KOPT-K1 (cell line): ENCODE measurements around the gene CYTH1.

ENCODE experiments used
- H3K27ac ChIP-seq: fragments of 200-600 bp; sonication (generic); 2 replicates; pipeline ENCODE4 v1.5.1; 2016; ENCODE audit warnings: antibody characterized with exemption, mild to moderate bottlenecking, low read depth, low read length; ENCODE audit not compliant: poor library complexity, severe bottlenecking
- H3K36me3 ChIP-seq: fragments of 200-600 bp; sonication (generic); 2 replicates; pipeline ENCODE4 v1.5.1; 2017; ENCODE audit warnings: antibody characterized with exemption, mild to moderate bottlenecking, low read length, moderate library complexity; ENCODE audit not compliant: insufficient read depth
- H3K9me3 ChIP-seq: fragments of 200-600 bp; sonication (generic); 2 replicates; pipeline ENCODE4 v1.5.1; 2017; ENCODE audit warnings: antibody characterized with exemption, low read length, mild to moderate bottlenecking; ENCODE audit not compliant: insufficient read depth, poor library complexity, severe bottlenecking

Gene CYTH1

DNA sequence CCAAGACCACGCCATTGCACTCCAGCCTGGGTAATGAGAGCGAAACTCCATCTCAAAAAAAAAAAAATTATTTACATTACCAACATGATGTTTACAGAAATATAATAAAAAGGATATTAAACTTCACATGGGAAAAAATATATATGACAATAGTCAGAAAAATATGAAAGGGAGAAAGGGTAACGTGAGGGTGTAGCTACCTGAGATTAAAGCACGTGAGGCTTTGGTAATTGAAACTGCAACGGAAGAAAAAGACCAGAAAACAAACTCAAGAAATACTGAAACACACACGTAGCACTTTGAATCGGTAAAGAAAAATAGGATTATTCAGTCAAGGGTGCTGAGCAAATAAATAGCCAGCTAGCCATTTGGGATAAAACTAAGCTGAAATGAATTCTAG, 53.6 kb downstream of the CYTH1 start:
- H3K9me3 ChIP-seq, result no peaks in the 10 kb centered on the region
- peak overlapping the region; percentile 99 for H3K27ac ChIP-seq
- H3K36me3 ChIP-seq, result 0 out of 2 replicates have a peak, but pooled peaks cover 5% of the 10 kb centered on the region

DNA sequence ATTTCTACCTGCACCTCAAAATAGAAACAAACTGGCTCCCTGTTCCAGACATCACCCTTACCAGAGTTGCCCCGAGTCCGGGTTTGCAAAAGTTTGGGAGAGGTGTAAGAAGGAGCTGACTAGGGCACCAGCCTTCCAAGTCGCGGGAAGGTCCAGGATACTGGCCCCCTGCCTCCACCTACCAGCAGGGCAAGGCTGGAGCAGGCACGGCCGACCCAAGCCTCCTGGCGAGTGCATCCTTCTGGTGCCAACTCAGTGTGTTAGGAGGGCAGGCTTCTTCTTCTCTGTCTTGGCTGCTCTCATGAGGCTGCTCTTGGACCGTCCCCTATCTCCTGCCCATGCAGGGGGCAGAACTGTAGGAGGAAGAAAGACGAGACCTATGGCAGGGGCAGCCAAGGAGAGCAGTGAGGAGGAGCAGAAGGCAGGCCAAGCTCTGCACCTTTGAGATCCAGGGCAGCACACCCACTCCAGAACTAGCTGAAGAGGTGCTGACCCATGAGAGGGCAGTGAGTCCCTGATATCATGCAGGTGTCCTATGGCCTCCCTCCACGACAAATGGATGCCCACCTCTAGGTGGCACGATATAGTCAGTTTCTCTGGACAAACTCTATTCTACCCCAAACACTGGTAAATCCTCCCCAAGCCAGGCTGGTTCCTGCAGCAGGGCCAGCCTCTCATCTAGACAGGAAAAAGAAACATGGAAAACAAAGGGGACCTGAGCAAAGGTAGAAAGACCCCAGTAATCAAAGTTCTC, 54.4 kb downstream of the CYTH1 start:
- H3K36me3 ChIP-seq, result 0 out of 2 replicates have a peak, but pooled peaks cover 5% of the 10 kb centered on the region
- peak overlapping the region; percentile 99 for H3K27ac ChIP-seq
- H3K9me3 ChIP-seq, result no peaks in the 10 kb centered on the region

DNA sequence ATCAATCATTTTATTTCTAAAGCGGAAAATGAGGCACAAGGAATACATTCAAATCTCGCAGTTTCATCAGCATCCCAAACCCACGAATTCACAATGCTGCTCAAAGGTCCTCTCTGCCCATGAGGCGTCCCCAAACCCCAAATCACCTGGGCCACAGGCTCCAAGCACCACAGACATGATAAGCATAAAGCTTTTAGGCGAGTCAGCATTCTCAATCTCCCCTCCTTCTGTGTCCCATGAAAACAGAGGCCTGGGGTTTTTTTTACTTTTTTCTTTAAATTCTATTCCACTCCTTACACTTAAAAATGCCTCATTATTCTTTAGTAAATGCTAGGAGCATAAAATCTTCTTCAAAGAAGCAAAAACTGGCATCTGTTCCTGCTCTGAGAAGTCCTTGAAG, 55.0 kb downstream of the CYTH1 start:
- H3K27ac ChIP-seq, result peak overlapping the region; percentile 99
- 0 out of 2 replicates have a peak, but pooled peaks cover 5% of the 10 kb centered on the region for H3K36me3 ChIP-seq

DNA sequence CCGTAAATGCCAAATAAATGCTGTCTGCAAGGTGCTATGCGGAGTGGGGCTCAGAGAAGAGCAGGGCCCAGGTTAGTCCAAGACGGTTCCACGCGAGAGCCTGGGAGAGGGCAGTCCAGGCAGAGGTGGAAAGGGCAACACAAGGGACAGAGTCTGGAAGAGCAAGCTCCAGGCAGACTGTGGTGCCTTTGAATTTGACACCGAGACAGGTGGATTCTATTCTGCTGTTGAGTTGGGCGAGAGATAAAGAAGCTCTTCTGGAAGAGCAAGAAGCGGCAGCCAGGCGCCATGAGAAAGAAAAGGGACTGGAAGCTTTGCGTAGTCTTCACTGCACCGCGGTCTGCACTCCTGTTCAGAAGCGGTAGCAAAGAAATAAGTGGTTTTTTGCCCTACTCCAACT, 55.6 kb downstream of the CYTH1 start:
- no peaks in the 10 kb centered on the region for H3K9me3 ChIP-seq
- H3K27ac ChIP-seq, result peak overlapping the region; percentile 99
- 0 out of 2 replicates have a peak, but pooled peaks cover 5% of the 10 kb centered on the region for H3K36me3 ChIP-seq

More for the DNA sequence above, 55.0 kb downstream of the CYTH1 start:
- no peaks in the 10 kb centered on the region for H3K9me3 ChIP-seq

DNA sequence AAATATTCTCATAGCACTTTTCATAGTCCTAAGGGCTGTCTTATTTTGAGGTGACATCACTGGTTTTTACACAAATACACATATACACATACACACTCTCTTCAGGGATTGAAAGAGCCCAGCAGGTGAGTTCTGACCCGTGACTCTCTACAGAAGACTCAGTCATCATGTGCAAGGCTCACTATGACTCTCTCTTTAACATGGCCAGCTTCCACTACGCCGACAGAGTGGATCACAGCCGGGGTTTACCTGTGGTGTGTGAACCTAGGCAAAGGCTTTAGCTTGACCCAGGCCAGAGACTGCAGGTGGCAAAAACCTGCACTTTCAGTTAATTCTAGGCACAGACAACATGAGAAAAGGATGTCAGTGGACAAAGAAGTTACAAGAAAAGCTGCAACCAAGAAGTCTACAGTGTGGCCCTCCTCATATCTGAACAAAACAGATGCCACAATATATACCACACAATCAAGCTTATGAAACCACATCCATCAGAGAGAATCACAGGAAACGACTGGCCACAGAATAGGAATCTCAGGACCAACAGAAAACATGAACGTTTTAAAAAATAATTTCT, 56.5 kb downstream of the CYTH1 start:
- Histone ChIP-seq H3K9me3 (no peaks in the 10 kb centered on the region), H3K27ac (peak overlapping the region; percentile 99), H3K36me3 (0 out of 2 replicates have a peak, but pooled peaks cover 5% of the 10 kb centered on the region)

DNA sequence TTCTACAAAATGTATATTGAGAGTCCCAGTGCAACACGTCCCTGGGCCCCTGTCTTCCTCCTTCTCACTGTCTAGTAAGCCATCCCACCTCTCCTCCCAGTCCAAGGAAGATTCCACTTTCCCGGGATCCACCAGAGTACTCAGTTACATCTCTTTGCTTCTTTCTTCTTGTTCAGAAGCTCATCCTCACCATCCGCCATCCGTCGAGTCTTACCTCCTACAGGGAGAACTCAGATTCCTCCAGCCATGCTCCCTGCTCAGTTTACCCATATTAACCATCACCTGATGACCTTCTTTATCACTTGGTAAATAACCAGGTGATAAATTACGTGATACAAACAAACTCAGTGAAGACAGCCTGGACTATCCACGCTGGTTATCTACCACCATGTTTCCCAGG, 57.1 kb downstream of the CYTH1 start:
- H3K27ac ChIP-seq, result peak overlapping the region; percentile 99
- H3K9me3 ChIP-seq, result no peaks in the 10 kb centered on the region
- H3K36me3 ChIP-seq, result 0 out of 2 replicates have a peak, but pooled peaks cover 5% of the 10 kb centered on the region

DNA sequence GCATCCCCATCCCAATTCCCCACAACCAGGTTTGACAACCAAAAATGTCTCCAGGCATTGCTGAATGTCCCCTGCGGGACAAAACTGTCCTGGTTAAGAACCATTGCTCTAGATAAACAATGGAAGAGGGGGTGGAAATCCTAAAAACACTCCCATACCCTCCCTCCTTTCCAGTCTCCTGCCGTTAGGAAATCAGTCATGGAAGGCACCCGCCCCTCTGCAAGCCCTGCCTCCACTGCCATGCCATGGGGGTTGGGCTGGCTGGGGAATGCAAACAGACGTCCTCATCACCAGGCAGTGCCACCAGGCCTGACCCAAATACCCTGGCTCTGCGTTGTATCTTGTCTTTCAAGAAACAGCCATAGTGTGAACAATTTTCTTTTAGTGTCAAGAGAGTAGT, 57.5 kb downstream of the CYTH1 start:
- peak overlapping the region; percentile 99 for H3K27ac ChIP-seq
- 0 out of 2 replicates have a peak, but pooled peaks cover 5% of the 10 kb centered on the region for H3K36me3 ChIP-seq
- H3K9me3 ChIP-seq, result no peaks in the 10 kb centered on the region

DNA sequence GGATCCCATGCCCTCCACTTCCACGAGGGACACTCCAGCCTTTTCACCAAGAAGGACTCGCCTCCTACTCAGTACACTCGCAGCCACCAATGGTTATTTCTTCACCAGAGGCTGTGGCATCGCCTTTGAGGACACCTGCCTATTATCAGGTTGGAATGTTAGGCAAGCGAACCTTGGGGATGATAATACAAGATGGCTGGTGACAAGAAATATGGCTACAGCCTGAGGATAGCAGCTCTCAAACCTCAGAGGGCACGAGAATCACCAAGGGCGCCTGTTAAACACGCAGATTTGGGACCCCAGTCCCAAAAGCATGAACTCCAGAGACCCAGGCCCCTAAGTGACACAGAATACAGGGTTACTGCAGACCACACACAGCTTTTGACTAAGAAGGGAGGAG, 58.1 kb downstream of the CYTH1 start:
- no peaks in the 10 kb centered on the region for H3K9me3 ChIP-seq
- H3K27ac ChIP-seq, result peak overlapping the region; percentile 99
- 0 out of 2 replicates have a peak, but pooled peaks cover 5% of the 10 kb centered on the region for H3K36me3 ChIP-seq

DNA sequence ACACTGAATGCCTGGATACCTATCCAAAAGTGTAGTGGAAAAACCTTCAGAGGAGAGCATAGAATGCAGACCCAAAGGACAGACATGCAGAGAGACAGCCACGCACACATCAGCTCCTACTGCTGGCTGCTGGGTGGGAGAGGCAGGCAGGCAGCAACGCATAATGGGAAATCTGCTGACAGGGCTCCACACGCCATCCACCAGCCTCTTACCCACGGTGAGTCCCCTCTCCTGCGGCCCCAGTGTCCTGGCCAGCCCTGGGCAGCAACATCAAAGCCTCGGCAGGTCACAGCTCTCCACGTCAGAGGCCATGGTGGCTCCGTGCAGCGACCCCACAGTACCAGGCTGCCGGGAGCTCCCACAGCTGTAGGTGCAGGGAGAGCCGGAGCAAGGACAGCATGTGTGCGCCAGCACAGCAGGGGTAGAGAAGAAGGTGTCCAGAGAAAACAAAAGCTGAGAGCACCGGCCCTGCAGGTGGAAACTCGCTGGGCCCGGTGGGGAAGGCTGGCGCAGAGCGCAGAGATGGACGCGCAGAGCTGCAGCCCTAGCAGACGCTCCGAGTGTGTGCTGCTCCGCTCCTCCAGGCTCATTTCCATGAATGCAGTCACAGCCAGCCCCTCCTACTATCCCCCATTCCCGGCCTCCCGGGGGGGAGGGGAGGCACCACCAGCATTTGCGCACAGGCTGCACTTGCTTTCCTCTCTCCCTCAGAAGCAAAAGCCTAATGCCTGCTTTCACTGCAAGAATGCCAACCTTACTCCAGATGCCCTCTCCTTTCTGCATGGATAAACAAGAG, 58.9 kb downstream of the CYTH1 start:
- H3K27ac ChIP-seq, result peak overlapping the region; percentile 99
- 0 out of 2 replicates have a peak, but pooled peaks cover 5% of the 10 kb centered on the region for H3K36me3 ChIP-seq
- no peaks in the 10 kb centered on the region for H3K9me3 ChIP-seq

DNA sequence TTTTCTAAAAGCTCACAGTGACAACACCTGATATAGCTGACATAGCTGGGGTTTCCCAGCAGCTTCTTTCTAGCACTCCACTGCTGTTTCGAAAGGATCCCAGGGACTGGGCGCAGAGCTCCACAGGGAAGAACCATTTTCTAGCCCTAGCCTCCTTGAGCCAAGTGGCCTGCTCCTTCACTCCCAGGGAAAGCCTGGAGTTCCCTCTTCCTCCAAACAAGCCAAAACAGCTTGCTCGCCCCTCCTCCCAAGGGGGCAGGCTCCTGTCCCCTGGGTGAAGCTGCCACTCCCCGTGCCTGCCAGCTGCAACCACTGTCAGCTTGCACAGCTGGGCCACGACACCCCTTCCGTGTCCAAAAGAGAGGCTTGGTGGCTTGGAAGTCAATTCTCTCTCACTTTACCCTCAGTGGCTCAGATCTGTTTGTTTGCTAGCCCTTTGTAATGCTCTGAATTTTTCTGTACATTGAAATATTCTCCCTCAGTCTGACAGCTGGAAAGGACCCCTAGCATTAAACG, 59.8 kb downstream of the CYTH1 start:
- Histone ChIP-seq H3K9me3 (no peaks in the 10 kb centered on the region), H3K27ac (peak overlapping the region; percentile 99), H3K36me3 (0 out of 2 replicates have a peak, but pooled peaks cover under 1% of the 10 kb centered on the region)

DNA sequence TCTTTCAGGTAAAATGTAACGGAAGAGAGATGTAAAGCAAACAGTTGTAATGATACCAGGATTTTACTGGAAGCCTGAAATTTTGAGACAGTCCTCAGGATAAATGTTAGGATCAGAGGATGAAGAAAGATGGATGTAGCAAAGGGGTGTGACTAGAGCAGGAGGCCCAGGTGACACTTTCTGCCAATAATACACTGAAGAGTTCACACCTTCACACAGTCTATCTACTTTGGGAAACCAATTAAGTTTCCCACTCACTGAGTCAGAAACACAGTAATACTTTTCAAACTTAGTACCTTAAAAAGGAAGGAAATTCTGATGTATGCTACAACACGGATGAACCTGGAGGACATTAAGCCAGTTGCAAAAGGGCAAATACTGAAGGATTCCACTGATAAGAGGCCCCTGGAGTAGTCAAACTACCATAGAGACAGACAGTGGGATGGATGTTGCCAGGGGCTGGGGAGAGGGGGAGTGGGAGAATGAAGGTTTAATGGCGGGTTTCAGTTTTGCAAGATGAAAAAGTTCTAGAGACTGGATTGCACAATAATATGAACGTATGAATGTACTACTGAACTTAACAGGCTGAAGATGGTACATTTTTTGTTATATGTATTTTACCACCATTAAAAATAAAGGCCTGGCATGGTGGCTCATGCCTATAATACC, 62.3 kb downstream of the CYTH1 start:
- no peaks in the 10 kb centered on the region for H3K9me3 ChIP-seq
- no peaks in the 10 kb centered on the region for H3K36me3 ChIP-seq
- H3K27ac ChIP-seq, result peak overlapping the region; percentile 91

DNA sequence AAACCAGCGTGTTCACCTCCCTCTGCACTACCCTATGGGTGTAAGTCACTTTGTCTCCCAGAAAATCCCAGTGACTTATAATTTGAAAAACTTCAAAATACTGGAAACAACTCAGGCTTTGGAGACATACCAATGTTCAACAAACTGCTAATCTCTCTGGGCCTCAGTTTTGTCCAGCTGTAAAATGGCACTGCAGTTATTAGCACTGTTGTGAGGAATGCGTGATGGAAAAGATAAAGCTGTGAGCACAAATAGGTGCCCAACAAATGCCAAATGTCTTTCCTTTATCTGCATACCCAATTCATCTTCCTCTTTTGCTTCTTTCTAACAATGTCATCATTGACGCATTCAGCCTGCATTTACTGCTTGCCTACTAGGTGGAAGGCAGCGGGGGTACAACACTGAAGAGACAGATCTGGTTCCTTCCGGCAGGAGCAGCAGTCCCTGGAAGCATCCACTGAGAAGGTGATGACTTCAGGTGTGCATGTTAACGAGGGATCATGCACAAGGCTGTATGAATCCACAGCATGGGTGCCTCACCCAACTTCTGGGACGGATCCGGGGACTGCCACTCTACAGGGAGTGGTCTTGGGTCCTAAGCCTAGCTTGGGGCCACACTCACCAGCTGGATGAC, 63.4 kb downstream of the CYTH1 start:
- no peaks in the 10 kb centered on the region for H3K36me3 ChIP-seq
- H3K9me3 ChIP-seq, result no peaks in the 10 kb centered on the region
- peak overlapping the region; percentile 91 for H3K27ac ChIP-seq

DNA sequence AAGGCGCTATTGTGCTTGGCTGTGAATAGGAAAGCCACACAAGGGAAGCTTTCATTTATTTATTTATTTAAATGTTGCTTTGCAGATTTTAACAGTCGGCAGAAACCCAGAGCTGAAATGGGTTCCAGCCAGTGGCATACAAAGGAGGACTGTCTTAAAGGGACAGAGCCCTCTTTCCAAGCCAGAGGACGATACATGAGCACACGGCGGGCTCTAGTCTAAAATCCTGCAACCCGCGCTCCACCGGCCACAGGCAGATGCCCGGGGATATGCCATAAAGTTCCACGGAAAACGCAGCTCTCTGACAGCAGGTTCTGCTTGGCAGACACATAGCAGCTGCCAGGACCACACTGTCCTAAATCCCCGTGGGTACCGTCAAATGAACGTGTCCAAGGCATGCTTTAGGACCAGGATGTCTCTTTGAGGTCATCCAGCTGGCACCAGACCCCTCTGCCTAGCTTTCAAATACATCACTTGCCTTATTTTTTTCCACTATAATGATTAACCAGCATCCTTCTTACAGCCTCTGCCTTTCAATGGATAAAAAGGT, 64.6 kb downstream of the CYTH1 start:
- Histone ChIP-seq H3K27ac (peak overlapping the region; percentile 91), H3K36me3 (no peaks in the 10 kb centered on the region)

More for the DNA sequence above, 64.6 kb downstream of the CYTH1 start:
- H3K9me3 ChIP-seq, result no peaks in the 10 kb centered on the region
